Adipose tissue (tissue), 3 donors: ENCODE measurements around the gene TJP3. TPM values are rescaled to one million over a fixed set of nuclear protein-coding genes. Genes with fewer than 3 reads are reported as not detected.

Experiments
- H3K27ac ChIP-seq: one replicate; pipeline ENCODE4 v1.5.1; 2013; ENCODE audit warnings: low read depth, low read length
- WGBS, 3 donors: extraction: QIAGEN DNeasy Blood & Tissue Kit; methylation state at CpG; one replicate each; pipeline ENCODE4 v1.1.7; 2013; 5-methylcytosine and 5-hydroxymethylcytosine counted together
- polyA plus RNA-seq, 3 donors: library from polyadenylated mRNA; stranded (reverse); fragments of 200-250 nt; gene quantifications; one replicate each; pipeline ENCODE4 v1.2.3, GENCODE V29; 2013
- donor health status: healthy with polysubstance abuse.
- donor health status: Bipolar disorder and iron deficiency.
- donor health status: healthy.

The TJP3 gene
- polyA plus RNA-seq, 3 donors, result 0.45 to 7.4 (median 4.2) TPM

DNA sequence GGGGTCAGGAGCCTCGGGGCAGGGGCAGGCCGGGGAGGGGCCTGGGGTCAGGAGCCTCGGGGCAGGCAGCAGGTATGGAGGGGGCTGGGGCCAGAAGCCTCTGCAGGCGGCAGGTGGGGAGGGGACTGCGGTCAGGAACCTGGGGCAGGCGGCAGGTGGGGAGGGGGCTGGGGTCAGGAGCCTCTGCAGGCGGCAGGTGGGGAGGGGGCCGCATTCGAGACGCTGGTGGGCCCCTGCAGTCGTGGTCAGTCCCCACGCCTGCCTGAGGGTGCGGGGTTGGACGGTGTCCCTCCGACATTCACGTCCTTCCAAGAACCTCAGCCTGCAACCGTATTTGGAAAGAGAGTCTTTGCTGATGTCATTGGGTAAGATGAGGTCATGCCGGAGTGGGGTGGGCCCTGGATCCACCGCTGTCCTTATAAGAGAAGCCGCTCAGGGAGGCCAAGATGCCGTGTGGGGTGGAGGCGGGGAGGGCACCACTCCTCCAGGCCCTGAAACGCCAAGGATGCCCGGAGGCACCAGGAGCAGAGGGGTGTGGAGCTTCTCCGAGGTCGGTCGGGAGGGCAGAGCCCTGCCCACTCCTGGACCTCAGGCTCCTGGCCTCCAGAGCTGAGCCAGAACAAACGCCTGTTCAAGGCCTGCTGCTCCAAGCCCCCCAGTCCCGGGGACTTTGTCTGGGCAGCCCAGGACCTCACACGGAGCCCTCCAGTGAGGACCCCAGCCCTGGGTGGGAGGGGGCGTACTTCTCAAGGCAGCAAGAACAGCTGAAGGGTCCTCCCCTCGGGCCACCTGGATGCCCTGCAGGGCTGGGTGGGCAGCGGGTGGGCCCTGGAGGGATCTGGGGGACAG, 38.0 kb upstream of the TJP3 start:
- WGBS, 3 donors, result 32 to 69% (median 36%) methylated on average over 28 to 33 of the region's 33 CpGs

GRCh38 chr19:3670796-3671679, 37.1 kb upstream of the TJP3 start:
- 11 to 75% (median 22%) methylated on average over 43 to 45 of the region's 45 CpGs for WGBS, 3 donors
- H3K27ac ChIP-seq, result peak overlapping the region; percentile 98

More for the DNA sequence above, 38.0 kb upstream of the TJP3 start:
- peak overlapping the region; percentile 98 for H3K27ac ChIP-seq

DNA sequence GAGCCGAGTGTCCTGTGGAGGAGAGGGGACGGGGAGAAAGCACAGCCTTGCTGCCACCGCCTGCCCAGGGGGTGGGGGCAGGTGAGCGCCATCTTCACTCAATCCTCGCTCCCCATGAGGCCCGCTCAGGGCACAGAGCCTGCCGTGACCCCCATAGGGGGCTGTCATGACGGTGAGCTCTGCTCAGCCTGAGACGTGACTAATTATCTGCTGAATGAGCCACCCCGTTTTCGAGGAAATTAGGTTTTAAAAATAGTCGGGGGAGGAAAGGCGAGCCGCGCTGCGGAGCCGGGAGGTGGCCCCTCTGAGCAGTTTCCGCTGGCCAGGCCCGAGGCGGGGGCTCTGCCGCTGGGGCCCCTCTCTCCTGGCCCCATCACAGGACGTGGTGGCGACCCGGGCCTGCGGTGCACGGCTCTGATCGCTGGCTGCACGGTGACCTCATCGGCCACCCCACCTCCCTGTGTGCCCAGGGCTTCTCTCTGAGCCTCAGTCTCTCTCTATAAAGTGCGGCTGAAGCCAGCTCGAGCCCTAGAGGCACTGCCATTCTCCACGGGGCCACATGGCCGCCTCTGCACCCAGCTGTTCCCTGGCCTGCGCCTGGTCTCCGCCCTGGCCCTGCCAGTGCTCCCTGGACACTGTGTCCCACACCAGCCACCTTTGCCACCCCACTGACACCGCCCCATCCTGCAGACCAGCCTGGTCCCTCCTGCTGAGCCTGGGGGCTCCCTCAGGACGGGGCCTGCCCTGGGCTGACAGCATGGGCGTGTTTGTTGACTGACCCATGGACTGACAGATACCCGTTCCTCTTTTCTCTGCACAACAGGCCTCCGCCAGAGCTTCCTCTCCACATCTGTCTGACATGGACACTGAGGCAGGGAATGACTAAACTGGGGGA, 36.3 kb upstream of the TJP3 start:
- peak overlapping the region; percentile 98 for H3K27ac ChIP-seq
- 28 to 64% (median 30%) methylated on average over 35 to 40 of the region's 40 CpGs for WGBS, 3 donors

DNA sequence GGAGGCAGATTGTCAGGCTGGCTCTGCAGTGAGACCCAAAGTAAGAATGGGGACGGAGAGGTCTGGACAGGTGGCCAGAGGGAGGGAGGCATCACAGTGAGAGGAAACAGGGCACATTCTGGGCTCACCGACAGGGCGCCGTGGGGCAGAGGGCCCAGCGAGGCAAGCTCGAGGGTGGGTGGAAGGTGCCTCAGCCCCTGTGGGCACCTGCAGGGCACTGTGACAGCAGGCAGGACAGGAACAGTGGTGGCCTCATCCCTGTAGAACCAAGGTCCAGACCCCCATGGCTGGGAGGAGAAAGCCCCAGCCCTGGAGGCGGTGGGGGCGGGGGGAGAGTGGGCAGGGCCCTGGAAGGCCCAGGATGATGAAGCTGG, 35.6 kb upstream of the TJP3 start:
- WGBS, 3 donors, result 82 to 98% (median 90%) methylated on average over 7 to 8 of the region's 8 CpGs
- H3K27ac ChIP-seq, result peak overlapping the region; percentile 43

- 91 to 96% (median 92%) methylated on average over 11 to 13 of the region's 13 CpGs for WGBS, 3 donors
- no peak overlapping the region for H3K27ac ChIP-seq
These were observed 35.2 kb upstream of the TJP3 start for GRCh38 chr19:3672993-3673392.

- H3K27ac ChIP-seq, result no peak overlapping the region
- 91 to 96% (median 94%) methylated on average over 34 of the region's 34 CpGs for WGBS, 3 donors
These were observed 34.4 kb upstream of the TJP3 start for GRCh38 chr19:3673506-3674439.

- H3K27ac ChIP-seq, result no peak overlapping the region
- 85 to 92% (median 86%) methylated on average over 13 of the region's 13 CpGs for WGBS, 3 donors
These were observed 33.2 kb upstream of the TJP3 start for GRCh38 chr19:3674784-3675543.

DNA sequence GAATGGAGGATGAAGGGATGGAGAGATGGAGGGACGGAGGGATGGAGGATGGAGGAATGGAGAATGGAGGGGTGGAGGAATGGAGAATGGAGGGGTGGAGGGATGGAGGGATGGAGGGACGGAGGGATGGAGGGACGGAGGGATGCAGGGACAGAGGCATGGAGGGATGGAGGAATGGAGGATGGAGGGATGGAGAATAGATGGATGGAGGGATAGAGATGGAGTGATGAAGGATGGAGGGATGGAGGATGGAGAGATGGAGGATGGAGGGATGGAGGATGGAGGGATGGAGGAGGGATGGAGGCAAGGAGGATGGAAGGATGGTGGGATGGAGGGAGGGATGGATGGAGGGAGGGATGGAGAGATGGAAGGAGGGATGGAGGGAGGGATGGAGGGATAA, 30.0 kb upstream of the TJP3 start:
- H3K27ac ChIP-seq, result no peak overlapping the region
- 94 to 99% (median 96%) methylated on average over 3 of the region's 3 CpGs for WGBS, 3 donors

DNA sequence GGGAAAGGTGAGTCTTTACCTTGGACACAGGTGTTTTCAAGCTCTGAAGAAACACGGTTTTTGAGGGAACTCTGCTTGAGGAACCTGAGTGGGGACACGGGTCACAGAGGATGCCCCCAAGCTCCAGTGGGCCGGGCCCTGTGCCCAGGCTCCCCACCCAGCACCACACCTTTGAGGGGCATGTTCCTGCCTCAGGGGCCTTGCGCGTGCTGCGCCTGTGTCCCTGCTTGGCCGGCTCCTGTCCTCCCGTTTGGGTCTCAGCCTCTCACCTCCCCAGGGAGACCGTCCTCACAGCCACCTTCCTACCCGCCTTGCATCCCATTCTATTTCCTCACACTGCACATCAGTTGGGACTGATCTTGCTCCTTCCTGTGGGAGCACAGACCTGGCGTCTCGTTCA, 29.0 kb upstream of the TJP3 start:
- whole genome bisulfite sequencing, 3 donors, result 89 to 90% (median 90%) methylated on average over 12 of the region's 12 CpGs
- no peak overlapping the region for H3K27ac ChIP-seq

GRCh38 chr19:3679581-3679980, 28.6 kb upstream of the TJP3 start:
- 94 to 97% (median 96%) methylated on average over 13 of the region's 13 CpGs for WGBS, 3 donors
- H3K27ac ChIP-seq, result no peak overlapping the region

- no peak overlapping the region for H3K27ac ChIP-seq
- WGBS, 3 donors, result 92 to 97% (median 95%) methylated on average over 11 to 12 of the region's 12 CpGs
These were observed 27.2 kb upstream of the TJP3 start for GRCh38 chr19:3680939-3681338.

DNA sequence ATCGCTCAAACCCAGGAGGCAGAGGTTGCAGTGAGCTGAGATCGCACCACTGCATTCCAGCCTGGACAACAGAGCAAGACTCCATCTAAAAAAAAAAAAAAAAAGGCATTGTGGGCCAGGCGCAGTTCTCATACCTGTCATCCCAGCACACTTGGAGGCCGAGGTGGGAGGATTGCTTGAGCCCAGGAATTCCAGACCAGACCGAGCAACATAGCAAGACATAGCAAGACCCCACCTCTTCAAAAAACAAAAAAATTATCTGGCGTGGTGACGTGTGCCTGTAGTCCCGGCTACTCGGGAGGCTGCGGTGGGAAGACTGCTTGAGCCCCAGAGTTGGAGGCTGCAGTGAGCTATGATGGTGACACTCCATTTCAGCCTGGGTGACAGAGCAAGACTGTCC, 25.9 kb upstream of the TJP3 start:
- WGBS, 3 donors, result 90 to 97% (median 96%) methylated on average over 10 of the region's 10 CpGs
- H3K27ac ChIP-seq, result no peak overlapping the region

- 69 to 82% (median 70%) methylated on average over 17 of the region's 17 CpGs for WGBS, 3 donors
- no peak overlapping the region for H3K27ac ChIP-seq
These were observed 25.3 kb upstream of the TJP3 start for GRCh38 chr19:3682741-3683404.

- no peak overlapping the region for H3K27ac ChIP-seq
- 59 to 77% (median 60%) methylated on average over 22 to 26 of the region's 26 CpGs for WGBS, 3 donors
These were observed 24.7 kb upstream of the TJP3 start for GRCh38 chr19:3683405-3684053.

DNA sequence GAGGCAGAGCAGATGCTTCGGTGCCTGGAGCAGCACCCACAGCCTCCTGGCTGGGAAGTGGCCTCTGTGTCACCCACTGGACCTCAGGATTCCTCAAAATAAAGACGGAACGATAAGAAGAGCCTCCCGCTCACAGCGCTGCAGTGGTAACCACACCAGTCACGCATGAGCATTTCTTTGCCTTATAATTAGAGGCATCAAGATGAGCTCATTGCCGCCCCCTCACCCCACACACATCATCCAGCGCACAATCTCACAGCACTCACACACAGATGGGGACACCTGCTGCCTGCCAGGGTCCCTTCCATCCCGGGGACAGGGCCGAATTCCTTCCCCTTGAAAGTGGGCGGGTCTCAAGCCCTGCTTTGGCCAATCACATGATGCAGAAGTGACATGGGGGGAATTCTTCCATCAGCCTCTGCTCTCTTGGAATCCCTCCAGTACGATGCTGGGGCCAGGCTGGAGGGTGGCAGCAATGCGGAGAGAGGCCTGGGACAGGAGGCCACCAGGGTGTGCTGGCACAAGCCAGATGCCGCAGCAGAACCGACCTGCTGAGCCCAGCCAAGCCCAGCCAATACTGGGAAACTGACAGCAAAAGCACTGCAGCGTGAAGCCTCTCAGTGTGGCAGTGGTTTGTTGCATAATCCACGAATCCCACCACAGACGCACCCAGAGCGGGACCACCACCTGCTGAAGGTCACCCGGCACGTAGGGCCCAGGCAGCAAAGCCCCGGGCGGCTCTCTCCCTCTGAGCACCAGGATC, 23.9 kb upstream of the TJP3 start:
- 81 to 93% (median 85%) methylated on average over 23 of the region's 23 CpGs for WGBS, 3 donors
- H3K27ac ChIP-seq, result no peak overlapping the region
